K562 (cell line): ENCODE data around the gene HEPACAM2. TPM values are rescaled to one million over a fixed set of nuclear protein-coding genes. Genes with fewer than 3 reads are reported as not detected.

ENCODE experiments used
- CCAR2 ChIP-seq: fragments of 200-400 bp; formaldehyde crosslinking; IDR thresholded peaks from 2 replicates; pipeline ENCODE4 v1.6.1; 2017; ENCODE audit warnings: mild to moderate bottlenecking, low read depth, low read length
- CREM ChIP-seq: IDR thresholded peaks from 2 replicates; pipeline ENCODE4 v1.6.1; 2014; ENCODE audit warnings: antibody characterized with exemption, low read depth
- GTF2E2 ChIP-seq: fragments of 200-800 bp; sonication (Bioruptor generic); IDR thresholded peaks from 2 replicates; pipeline ENCODE4 v1.6.1; 2016; ENCODE audit warnings: missing genetic modification characterization, missing compliant biosample characterization
- HLTF ChIP-seq: fragments of 450-650 bp; IDR thresholded peaks from 2 replicates; pipeline ENCODE4 v1.6.1; 2016
- KDM1A ChIP-seq, 2 experiments: fragments of 450-650 bp; IDR thresholded peaks; 2 replicates each; pipeline ENCODE4 v1.6.1; 2016; ENCODE audit warnings: mild to moderate bottlenecking in 2 of 2
- KHSRP ChIP-seq: fragments of 450-650 bp; IDR thresholded peaks from 2 replicates; pipeline ENCODE4 v1.6.1; 2017
- MCM2 ChIP-seq: fragments of 450-650 bp; IDR thresholded peaks from 2 replicates; pipeline ENCODE4 v1.6.1; 2017; ENCODE audit warnings: low read depth, mild to moderate bottlenecking
- NCOA1 ChIP-seq: fragments of 450-650 bp; IDR thresholded peaks from 2 replicates; pipeline ENCODE4 v1.6.1; 2016; ENCODE audit warnings: low read depth
- NUFIP1 ChIP-seq: fragments of 450-650 bp; IDR thresholded peaks from 2 replicates; pipeline ENCODE4 v1.6.1; 2018; ENCODE audit not compliant: partially characterized antibody
- TCF7 ChIP-seq: sonication (generic); IDR thresholded peaks from 2 replicates; pipeline ENCODE4 v1.6.1; 2016; ENCODE audit warnings: antibody characterized with exemption, borderline replicate concordance
- XRCC3 ChIP-seq: fragments of 450-650 bp; IDR thresholded peaks from 2 replicates; pipeline ENCODE4 v1.6.1; 2017; ENCODE audit warnings: mild to moderate bottlenecking, moderate library complexity
- ZNF507 ChIP-seq: conservative IDR thresholded peaks from 2 replicates; pipeline ENCODE4 v1.6.1; 2017; ENCODE audit warnings: missing genetic modification characterization, missing compliant biosample characterization
- polyA plus RNA-seq, 8 experiments: library from polyadenylated mRNA; depleted of rRNA in 4 of 8; stranded (reverse) in 5 of 8; unstranded in 3 of 8; fragments of >200 nt; fragmentation: Nextera tagmentation in 2 of 8; fragmentation: Illumina TruSeq in 1 of 8; extraction: Ambion mirVana in 2 of 8; extraction: Trizol in 1 of 8; gene quantifications; 2 replicates each; pipeline versions ENCODE4 v1.2.1 to v1.2.3, GENCODE V29; 2011 to 2014; ENCODE audit warnings: inconsistent platforms in 1 of 8, missing spikeins in 1 of 8
- total RNA-seq, 7 experiments: library from RNA; depleted of rRNA in 6 of 7; stranded (reverse); fragments of >200 nt in 6 of 7; fragmentation: Illumina TruSeq in 2 of 7; extraction: Trizol in 2 of 7; gene quantifications; 2 replicates each; pipeline versions ENCODE4 v1.2.1 to v1.2.3, GENCODE V29; 2011 to 2021; ENCODE audit warnings: low replicate concordance in 1 of 7
- TF ChIP-seq, protein P1 (sequence below), 3 experiments: fragments of 200-800 bp in 1 of 3; fragments of 250-450 bp in 1 of 3; fragments of 450-650 bp in 1 of 3; sonication (Bioruptor Pico) in 1 of 3; sonication (Bioruptor generic) in 1 of 3; formaldehyde crosslinking in 1 of 3; IDR thresholded peaks; 2 replicates each; pipeline versions ENCODE4 v1.6.1 to v1.8.0; 2016 to 2022; ENCODE audit warnings: mild to moderate bottlenecking in 2 of 3, missing genetic modification characterization in 2 of 3, missing compliant biosample characterization in 1 of 3, moderate library complexity in 1 of 3
- TF ChIP-seq, protein P2 (sequence below), 2 experiments: fragments of 200-800 bp in 1 of 2; sonication (Bioruptor generic) in 1 of 2; sonication (generic) in 1 of 2; formaldehyde crosslinking in 1 of 2; IDR thresholded peaks in 1 of 2; conservative IDR thresholded peaks in 1 of 2; 2 replicates each; pipeline versions ENCODE4 v1.5.0 to v1.6.1; 2016 to 2020; ENCODE audit warnings: missing compliant biosample characterization in 1 of 2, missing genetic modification characterization in 1 of 2, missing genetic modification reagents in 1 of 2
- TF ChIP-seq, protein P3 (sequence below): fragments of 450-650 bp; formaldehyde crosslinking; IDR thresholded peaks from 2 replicates; pipeline ENCODE4 v1.4.0; 2022; ENCODE audit warnings: missing genetic modification characterization
- TF ChIP-seq, protein P4 (sequence below): fragments of 250-450 bp; sonication (Bioruptor Pico); IDR thresholded peaks from 2 replicates; pipeline ENCODE4 v1.4.0; 2020

Gene HEPACAM2
- total and polyA plus RNA-seq, 9 of the 15 experiments (the other 6 are each of a cell fraction or from before 2014, with no cell fraction given) = 2.0 to 6.5 (median 3.9) TPM

DNA sequence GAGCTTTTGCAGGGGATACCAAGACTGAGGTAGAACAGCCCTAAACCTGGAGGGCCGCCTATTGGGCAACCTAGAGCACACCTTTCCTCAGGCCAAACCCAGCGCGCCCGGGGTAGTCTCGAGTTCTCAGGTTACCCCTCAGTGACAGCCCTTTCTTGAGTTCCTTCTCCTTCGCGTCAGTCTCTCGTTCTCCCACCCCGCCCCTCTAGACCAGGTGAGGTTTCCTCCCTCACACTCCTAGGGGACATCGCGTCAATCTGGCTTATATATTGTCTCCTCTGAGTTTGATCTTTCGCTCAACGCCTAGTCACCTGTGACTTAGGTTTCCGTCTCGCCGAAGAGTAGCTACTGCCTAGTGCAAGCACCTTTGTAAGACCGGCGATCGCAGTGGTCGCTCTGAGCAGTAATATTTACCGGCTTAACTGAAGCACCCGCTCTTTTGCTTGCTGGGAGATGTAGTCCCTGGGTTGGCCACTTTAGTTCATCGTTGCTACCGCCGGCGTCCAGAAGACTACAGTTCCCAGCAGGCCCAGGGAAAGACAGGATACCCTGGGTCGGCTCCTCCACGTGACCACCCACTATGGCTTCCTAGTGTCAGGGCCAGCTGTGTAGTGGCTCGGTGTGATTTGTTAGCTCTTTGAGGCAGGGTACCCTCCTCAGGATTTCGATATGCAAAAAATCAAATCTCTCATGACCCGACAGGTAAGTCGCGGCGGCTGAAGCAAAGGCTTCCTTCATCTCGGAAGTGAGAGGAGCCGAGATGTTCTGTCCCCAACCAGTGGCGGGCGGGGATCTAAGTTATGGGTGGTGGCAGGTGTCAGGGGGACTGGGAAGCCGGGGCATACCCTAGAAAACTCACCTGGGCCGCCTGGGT lies 5.8 kb upstream of the HEPACAM2 start, which contains the start of gene VPS50 (continued):
- TF ChIP-seq, protein P1, sequence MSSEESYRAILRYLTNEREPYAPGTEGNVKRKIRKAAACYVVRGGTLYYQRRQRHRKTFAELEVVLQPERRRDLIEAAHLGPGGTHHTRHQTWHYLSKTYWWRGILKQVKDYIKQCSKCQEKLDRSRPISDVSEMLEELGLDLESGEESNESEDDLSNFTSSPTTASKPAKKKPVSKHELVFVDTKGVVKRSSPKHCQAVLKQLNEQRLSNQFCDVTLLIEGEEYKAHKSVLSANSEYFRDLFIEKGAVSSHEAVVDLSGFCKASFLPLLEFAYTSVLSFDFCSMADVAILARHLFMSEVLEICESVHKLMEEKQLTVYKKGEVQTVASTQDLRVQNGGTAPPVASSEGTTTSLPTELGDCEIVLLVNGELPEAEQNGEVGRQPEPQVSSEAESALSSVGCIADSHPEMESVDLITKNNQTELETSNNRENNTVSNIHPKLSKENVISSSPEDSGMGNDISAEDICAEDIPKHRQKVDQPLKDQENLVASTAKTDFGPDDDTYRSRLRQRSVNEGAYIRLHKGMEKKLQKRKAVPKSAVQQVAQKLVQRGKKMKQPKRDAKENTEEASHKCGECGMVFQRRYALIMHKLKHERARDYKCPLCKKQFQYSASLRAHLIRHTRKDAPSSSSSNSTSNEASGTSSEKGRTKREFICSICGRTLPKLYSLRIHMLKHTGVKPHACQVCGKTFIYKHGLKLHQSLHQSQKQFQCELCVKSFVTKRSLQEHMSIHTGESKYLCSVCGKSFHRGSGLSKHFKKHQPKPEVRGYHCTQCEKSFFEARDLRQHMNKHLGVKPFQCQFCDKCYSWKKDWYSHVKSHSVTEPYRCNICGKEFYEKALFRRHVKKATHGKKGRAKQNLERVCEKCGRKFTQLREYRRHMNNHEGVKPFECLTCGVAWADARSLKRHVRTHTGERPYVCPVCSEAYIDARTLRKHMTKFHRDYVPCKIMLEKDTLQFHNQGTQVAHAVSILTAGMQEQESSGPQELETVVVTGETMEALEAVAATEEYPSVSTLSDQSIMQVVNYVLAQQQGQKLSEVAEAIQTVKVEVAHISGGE (CRISPR knock-in tag; IDR thresholded peaks at IDR 0.05) = peak in 1 of 3 experiments; percentile 84; a peak in 2 of 6 replicates
- TF ChIP-seq MCM2 (no peak), CREM (peak; percentile 87), NUFIP1 (no peak), KDM1A (IDR thresholded peaks at IDR 0.05) (0 out of 4 replicates have a peak, but pooled peaks of 1 of the 2 experiments have one; percentile 39), HLTF (no peak), NCOA1 (no peak), GTF2E2 (tag) (no peak), KHSRP (no peak), TCF7 (no peak), ZNF507 (no peak), XRCC3 (no peak), CCAR2 (no peak)
- TF ChIP-seq, protein P2, sequence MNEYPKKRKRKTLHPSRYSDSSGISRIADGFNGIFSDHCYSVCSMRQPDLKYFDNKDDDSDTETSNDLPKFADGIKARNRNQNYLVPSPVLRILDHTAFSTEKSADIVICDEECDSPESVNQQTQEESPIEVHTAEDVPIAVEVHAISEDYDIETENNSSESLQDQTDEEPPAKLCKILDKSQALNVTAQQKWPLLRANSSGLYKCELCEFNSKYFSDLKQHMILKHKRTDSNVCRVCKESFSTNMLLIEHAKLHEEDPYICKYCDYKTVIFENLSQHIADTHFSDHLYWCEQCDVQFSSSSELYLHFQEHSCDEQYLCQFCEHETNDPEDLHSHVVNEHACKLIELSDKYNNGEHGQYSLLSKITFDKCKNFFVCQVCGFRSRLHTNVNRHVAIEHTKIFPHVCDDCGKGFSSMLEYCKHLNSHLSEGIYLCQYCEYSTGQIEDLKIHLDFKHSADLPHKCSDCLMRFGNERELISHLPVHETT (CRISPR knock-in tag; conservative IDR thresholded peaks at IDR 0.05 in 1 of 2, IDR thresholded peaks at IDR 0.05 in 1 of 2) = peak in 1 of 2 experiments; percentile 75; a peak in 2 of 4 replicates
- TF ChIP-seq, protein P3, sequence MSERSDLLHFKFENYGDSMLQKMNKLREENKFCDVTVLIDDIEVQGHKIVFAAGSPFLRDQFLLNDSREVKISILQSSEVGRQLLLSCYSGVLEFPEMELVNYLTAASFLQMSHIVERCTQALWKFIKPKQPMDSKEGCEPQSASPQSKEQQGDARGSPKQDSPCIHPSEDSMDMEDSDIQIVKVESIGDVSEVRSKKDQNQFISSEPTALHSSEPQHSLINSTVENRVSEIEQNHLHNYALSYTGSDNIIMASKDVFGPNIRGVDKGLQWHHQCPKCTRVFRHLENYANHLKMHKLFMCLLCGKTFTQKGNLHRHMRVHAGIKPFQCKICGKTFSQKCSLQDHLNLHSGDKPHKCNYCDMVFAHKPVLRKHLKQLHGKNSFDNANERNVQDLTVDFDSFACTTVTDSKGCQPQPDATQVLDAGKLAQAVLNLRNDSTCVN = 0 out of 2 replicates have a peak, but pooled peaks have one; percentile 15
- TF ChIP-seq, protein P4, sequence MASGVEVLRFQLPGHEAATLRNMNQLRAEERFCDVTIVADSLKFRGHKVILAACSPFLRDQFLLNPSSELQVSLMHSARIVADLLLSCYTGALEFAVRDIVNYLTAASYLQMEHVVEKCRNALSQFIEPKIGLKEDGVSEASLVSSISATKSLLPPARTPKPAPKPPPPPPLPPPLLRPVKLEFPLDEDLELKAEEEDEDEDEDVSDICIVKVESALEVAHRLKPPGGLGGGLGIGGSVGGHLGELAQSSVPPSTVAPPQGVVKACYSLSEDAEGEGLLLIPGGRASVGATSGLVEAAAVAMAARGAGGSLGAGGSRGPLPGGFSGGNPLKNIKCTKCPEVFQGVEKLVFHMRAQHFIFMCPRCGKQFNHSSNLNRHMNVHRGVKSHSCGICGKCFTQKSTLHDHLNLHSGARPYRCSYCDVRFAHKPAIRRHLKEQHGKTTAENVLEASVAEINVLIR (CRISPR knock-in tag) = peak; percentile 40; the same call in 1 of the 2 replicates
